Activated naive CD4-positive, alpha-beta T cell treated with anti-CD3 and anti-CD28 coated beads, Interleukin-2, amount 50 U/mL, for 72 hours (primary cell): ENCODE results near the gene JAKMIP2. TPM values are rescaled to one million over a fixed set of nuclear protein-coding genes. Genes with fewer than 3 reads are reported as not detected.
"Not testable (repeated sequence)": the region's sequence is repeated elsewhere in the genome, so short reads cannot be mapped to it uniquely, and the experiment has no call there.

Experiments used
- ATAC-seq, 2 donors: fragments of 150-1000 bp; cut with Tn5 transposase; 2 replicates each; pipeline ENCODE4 v1.10.0; 2021; ENCODE audit warnings: mild to moderate bottlenecking in 2 of 2, moderate library complexity in 2 of 2
- DNase-seq, 2 donors: peaks; one replicate each; pipeline ENCODE4 v3.0.0; 2021 to 2022; ENCODE audit warnings: low spot score in 2 of 2
- H3K27ac Mint-ChIP-seq, 2 donors: one replicate each; pipeline ENCODE4 v1.8.0; 2022; ENCODE audit warnings: mild to moderate bottlenecking in 2 of 2, mixed read lengths in 2 of 2
- H3K36me3 Mint-ChIP-seq, 2 donors: one replicate each; pipeline ENCODE4 v1.8.0; 2022; ENCODE audit warnings: mixed read lengths in 2 of 2
- H3K9me3 Mint-ChIP-seq, 2 donors: one replicate each; pipeline ENCODE4 v1.8.0; 2022; ENCODE audit warnings: mixed read lengths in 2 of 2
- total RNA-seq, 2 donors: library from RNA; stranded (reverse); gene quantifications; one replicate each; pipeline ENCODE4 v1.2.3, GENCODE V29; 2022

The JAKMIP2 gene
- total RNA-seq, 2 donors from 2014 or later, result 0.30 to 0.60 TPM

GRCh38 chr5:147621016-147621415 is 161.5 kb downstream of the JAKMIP2 start:
- ATAC-seq, result no peak
- no peak overlapping the region for H3K27ac Mint-ChIP-seq
- H3K36me3 Mint-ChIP-seq, result no peaks in the 10 kb centered on the region
- no peaks in the 10 kb centered on the region for H3K9me3 Mint-ChIP-seq
- DNase-seq, result no peak

DNA sequence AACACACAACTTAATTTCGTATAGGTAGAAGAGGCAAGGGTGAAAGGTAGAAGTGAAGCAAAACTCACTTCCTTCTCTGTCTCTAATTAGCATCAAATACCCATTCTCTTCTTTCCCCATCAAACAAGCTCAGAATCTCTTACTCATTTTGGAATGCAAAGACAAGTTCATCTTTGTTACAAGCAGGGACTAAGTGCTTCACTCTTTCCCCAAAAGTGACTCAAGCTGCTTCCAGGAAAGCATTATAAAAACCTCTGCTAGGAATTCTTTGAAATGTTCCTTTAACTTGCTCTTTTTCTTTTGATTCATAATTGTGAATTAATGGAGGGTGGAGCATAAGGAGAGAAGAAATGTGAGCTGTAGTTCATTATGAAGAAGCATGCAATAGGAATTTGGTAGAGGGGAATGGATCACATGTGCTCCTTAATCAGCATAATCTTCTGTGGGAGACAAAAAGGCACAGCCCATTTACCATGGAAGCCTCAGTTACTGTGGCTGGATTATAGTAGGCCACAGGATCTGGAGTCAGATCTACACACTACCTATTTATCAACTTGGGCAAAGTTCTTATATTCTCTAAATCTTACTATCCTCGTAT is 163.1 kb downstream of the JAKMIP2 start:
- H3K9me3 Mint-ChIP-seq, result peaks cover 0 to 5% of the 10 kb centered on the region in 2 donors
- ATAC-seq, result no peak
- H3K36me3 Mint-ChIP-seq, result no peaks in the 10 kb centered on the region
- no peak for DNase-seq
- no peak overlapping the region for H3K27ac Mint-ChIP-seq

DNA sequence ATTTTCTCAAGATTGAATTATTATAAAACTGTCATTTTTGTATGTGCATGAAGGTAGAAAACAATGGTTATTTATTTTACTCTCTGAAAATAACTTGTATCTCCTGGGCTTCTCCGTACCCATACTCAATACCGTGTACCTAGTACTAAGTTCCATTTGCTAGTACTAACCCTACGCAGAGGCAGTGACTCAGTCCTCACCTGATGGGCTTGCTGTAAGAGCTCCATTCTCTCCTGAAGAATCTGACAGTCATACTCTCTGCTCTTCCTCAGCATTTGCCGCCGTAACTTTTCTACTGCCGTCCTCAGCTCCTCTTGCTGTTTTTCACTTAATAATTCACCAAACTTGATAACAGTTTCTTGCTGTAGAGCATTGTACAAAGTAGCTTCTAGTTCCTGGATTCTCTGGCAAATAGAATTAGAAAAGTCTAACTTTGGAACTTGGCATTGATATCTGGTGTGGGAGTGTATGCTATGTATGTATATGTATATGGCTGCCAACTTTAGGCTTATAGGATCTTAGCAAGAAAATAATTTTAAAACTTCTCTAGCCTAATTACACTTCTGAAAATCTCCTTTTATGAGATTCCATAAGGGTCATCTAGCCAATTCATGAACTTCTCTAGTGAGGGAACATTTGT is 164.7 kb downstream of the JAKMIP2 start:
- H3K27ac Mint-ChIP-seq, result no peak overlapping the region
- no peak for DNase-seq
- no peak for ATAC-seq
- peaks cover 0 to 5% of the 10 kb centered on the region in 2 donors for H3K9me3 Mint-ChIP-seq
- H3K36me3 Mint-ChIP-seq, result no peaks in the 10 kb centered on the region

DNA sequence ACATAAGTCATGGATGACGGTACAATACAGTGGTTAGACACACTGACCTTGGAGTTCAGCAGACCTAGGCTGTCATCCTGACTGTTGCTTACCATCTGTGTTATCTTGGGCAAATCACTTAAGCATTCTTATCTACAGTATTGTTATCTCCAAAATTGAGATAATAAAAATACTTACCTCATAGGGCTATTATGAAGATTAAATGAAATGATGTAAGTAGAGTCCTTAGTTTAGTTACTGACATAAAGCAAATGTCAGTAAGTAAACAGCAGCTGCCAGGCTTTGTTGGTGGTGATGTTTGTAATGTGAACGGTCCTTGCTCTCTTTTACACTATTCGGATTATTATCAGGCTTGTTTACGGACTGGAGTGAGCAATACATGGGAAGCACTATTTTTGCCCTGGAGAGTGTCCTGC is 165.3 kb downstream of the JAKMIP2 start:
- no peaks in the 10 kb centered on the region for H3K36me3 Mint-ChIP-seq
- H3K9me3 Mint-ChIP-seq, result peaks cover 0 to 5% of the 10 kb centered on the region in 2 donors
- H3K27ac Mint-ChIP-seq, result no peak overlapping the region
- DNase-seq (no peak), ATAC-seq (no peak)

DNA sequence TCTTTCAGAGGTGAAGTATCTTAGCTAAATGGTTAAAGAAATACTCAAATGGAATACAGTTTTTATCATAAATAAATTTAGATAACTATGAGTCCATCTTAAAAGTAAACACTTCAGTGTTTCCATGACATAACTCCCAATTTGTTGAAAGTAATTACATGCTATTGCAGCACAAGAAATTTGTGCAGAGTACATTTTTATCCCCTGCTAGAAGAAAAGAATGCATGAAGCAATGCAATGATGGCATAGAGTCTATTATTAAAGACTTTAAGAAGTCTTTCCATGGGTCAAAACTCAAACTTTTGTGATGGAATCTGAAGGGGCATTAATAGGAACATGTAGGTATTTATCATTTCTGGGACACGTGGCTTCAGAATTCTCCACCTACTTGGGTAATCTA is 166.1 kb downstream of the JAKMIP2 start:
- no peak for ATAC-seq
- no peak overlapping the region for H3K27ac Mint-ChIP-seq
- no peak for DNase-seq
- peaks cover 0 to 4% of the 10 kb centered on the region in 2 donors for H3K36me3 Mint-ChIP-seq
- peaks cover 0 to 5% of the 10 kb centered on the region in 2 donors for H3K9me3 Mint-ChIP-seq

- H3K9me3 Mint-ChIP-seq, result peaks cover 0 to 5% of the 10 kb centered on the region in 2 donors
- DNase-seq (no peak), ATAC-seq (no peak)
- peaks cover 0 to 7% of the 10 kb centered on the region in 2 donors for H3K36me3 Mint-ChIP-seq
- H3K27ac Mint-ChIP-seq, result no peak overlapping the region
Measured at GRCh38 chr5:147613359-147613758, 169.2 kb downstream of the JAKMIP2 start.

DNA sequence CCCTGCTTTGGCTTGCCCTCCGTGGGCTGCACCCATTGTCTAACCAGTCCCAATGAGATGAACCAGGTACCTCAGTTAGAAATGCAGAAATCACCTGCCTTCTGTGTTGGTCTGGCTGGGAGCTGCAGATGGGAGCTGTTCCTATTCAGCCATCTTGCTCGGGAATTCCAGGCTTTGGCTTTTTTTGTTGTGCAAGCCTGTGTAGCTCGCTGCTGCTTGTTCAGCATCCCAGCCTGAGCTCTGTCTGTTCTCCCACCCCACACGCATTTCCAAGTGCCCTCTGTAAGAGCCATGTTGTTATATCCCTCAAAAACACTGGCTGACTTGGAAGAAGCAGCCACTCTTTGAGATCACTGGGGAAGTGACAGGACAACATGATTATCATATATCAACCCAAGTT is 171.0 kb downstream of the JAKMIP2 start:
- DNase-seq, result no peak
- Mint-ChIP-seq H3K27ac (no peak overlapping the region), H3K36me3 (peaks cover 0 to 12% of the 10 kb centered on the region in 2 donors), H3K9me3 (peaks cover 6 to 11% of the 10 kb centered on the region in 2 donors)
- ATAC-seq, result no peak

DNA sequence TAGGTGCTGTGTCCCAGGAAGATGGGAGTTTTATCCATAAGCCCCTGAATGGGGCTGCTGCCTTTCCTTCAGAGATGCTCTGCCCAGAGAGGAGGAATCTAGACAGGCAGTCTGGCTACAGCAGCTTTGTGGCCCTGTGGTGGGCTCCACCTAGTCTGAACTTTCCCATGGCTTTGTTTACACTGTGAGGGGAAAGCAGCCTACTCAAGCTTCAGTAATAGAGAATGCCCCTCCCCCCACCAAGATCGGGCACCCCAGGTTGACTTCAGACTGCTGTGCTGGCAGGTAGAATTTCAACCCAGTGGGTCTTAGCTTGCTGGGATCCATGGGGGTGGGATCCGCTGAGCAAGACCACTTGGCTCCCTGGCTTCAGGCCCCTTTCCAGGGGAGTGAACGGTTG is 171.7 kb downstream of the JAKMIP2 start:
- peaks cover 0 to 12% of the 10 kb centered on the region in 2 donors for H3K36me3 Mint-ChIP-seq
- ATAC-seq (no peak), DNase-seq (no peak)
- no peak overlapping the region for H3K27ac Mint-ChIP-seq
- peaks cover 6 to 14% of the 10 kb centered on the region in 2 donors for H3K9me3 Mint-ChIP-seq

GRCh38 chr5:147601652-147602051 is 180.9 kb downstream of the JAKMIP2 start:
- Mint-ChIP-seq H3K27ac (no peak overlapping the region), H3K9me3 (peaks cover 5 to 8% of the 10 kb centered on the region in 2 donors), H3K36me3 (no peaks in the 10 kb centered on the region)
- ATAC-seq (no peak), DNase-seq (no peak)

DNA sequence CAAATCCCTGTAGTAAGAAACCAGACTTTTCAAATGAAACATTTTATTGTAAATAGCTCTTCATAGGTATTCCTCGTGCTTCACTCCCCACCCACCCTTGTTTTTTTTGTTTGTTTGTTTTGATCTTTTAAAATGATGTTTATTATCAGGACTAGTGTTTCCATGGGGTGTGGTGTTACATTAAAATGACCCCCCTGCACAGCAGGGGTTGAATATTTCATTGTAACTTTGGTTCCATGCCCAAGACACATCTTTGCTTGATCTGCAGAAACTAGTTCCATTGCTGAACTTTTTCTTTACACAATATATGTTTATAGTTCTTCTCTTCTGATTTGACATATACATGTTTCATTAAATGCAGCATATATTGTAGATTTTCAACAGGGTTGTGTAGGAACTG is 191.4 kb downstream of the JAKMIP2 start:
- ATAC-seq, result no peak
- peaks cover 0 to 5% of the 10 kb centered on the region in 2 donors for H3K9me3 Mint-ChIP-seq
- H3K27ac Mint-ChIP-seq, result no peak overlapping the region
- no peak for DNase-seq
- no peaks in the 10 kb centered on the region for H3K36me3 Mint-ChIP-seq

- Mint-ChIP-seq H3K27ac (no peak overlapping the region), H3K9me3 (peaks cover 0 to 5% of the 10 kb centered on the region in 2 donors)
- no peak for ATAC-seq
Measured at GRCh38 chr5:147590096-147590495, 192.4 kb downstream of the JAKMIP2 start.

GRCh38 chr5:147586832-147587231 is 195.7 kb downstream of the JAKMIP2 start:
- H3K27ac Mint-ChIP-seq, result no peak overlapping the region
- DNase-seq (no peak), ATAC-seq (no peak)
- H3K36me3 Mint-ChIP-seq, result no peaks in the 10 kb centered on the region
- no peaks in the 10 kb centered on the region for H3K9me3 Mint-ChIP-seq

More at GRCh38 chr5:147590096-147590495, 192.4 kb downstream of the JAKMIP2 start:
- H3K36me3 Mint-ChIP-seq, result no peaks in the 10 kb centered on the region
- no peak for DNase-seq

DNA sequence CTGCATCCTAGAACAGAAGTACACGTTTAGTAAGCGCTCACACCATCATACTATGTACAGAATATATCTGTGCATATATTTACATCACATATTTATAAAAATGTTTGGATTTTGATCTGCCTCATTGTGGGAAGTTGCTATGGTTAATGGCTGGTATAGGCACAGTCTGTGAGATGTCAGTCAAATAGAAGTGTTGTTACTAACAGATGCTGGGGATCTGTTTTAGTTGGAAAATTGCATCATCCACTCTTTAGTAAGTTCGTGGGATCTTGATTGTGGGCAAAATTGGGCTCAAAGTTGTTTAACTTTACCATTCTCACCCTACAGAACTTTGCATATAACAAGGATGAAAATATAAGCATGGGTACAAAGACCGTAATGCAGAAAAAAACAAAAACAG is 196.3 kb downstream of the JAKMIP2 start:
- DNase-seq (no peak), ATAC-seq (no peak)
- Mint-ChIP-seq H3K36me3 (no peaks in the 10 kb centered on the region), H3K9me3 (peaks cover 0 to under 1% of the 10 kb centered on the region in 2 donors), H3K27ac (no peak overlapping the region)

GRCh38 chr5:147582272-147582671 is 200.3 kb downstream of the JAKMIP2 start:
- not testable (repeated sequence) for H3K27ac Mint-ChIP-seq, ATAC-seq, DNase-seq, H3K36me3 Mint-ChIP-seq
- peaks cover 0 to 13% of the 10 kb centered on the region in 2 donors for H3K9me3 Mint-ChIP-seq

DNA sequence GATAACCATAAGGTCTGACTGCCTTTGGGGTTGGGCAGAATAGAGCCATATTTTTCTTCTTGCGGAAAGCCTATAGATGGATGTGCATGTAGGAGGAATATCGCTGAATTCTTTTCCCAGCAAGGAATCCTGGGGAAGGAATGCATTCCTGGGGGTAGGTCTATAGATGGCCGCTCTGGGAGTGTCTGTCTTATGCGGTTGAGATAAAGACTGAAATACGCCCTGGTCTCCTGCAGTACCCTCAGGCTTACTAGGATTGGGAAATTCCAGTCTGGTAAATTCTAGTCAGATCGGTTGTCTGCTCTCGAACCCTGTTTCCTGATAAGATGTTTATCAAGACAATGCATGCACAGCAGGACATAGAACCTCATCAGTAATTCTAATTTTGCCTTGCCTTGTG is 202.1 kb downstream of the JAKMIP2 start:
- H3K36me3 Mint-ChIP-seq, H3K27ac Mint-ChIP-seq, ATAC-seq, DNase-seq: not testable (repeated sequence)
- H3K9me3 Mint-ChIP-seq, result peaks cover 0 to 13% of the 10 kb centered on the region in 2 donors

DNA sequence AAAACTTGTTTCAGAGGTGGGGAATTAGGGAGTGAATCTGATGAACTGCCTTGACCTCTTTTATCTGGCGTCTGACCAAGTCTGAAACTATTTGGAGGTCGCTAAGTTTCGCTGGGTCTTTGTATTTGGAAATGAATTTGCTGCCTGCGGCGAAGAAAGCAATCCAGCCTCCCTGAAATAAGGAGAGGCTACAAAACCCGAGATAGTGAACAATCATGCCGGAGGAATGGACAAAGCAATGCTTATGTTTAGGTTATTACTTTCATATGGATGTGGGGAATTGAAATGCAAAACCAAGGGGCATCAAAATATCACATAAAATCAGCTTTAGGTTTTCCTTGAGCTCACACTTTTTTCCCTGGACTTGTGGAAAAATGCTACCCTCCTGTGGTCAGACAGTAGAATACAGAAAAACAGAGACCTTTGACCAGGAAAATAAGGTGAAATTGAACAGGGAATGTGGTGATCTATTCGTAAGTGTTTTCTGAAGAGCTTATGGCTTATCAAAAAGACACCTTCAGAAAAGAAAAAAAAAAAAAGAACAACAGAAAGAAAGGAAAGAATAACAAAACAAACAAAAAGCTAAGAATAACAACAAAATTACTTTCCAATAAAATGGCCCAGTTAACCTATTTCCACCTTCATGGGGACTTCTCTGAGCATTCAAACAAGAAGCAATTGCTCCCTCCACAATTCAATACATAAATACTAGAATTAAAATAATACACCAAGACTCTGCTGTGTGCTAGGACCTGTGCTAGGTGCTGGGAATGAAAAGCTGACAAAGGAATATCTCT is 204.1 kb downstream of the JAKMIP2 start:
- ATAC-seq (no peak), DNase-seq (no peak)
- no peak overlapping the region for H3K27ac Mint-ChIP-seq
- H3K9me3 Mint-ChIP-seq, result peaks cover 0 to 13% of the 10 kb centered on the region in 2 donors
- H3K36me3 Mint-ChIP-seq, result peaks cover 0 to 5% of the 10 kb centered on the region in 2 donors
